KBM-7 (cell line): ENCODE measurements around the gene ATXN3.

Experiments used
- DNase-seq: peaks from one replicate; pipeline ENCODE4 v3.0.0-alpha.2; 2015
- in situ Hi-C: fragments of 300-500 bp; cut with MboI; formaldehyde crosslinking; loops from 2 replicates; pipeline ENCODE4 v1.14.3; 2020; ENCODE audit warnings: low sequenced_read_pairs, low pct_unique_long_range_greater_than_20kb, mixed read lengths

The ATXN3 gene

GRCh38 chr14:92106143-92106926 is at the start of gene ATXN3:
ATXN3 (minus strand) TSS chr14:92106582; CDS start chr14:92106552, 30 bp downstream.
- peak; percentile 92 for DNase-seq
- in situ Hi-C loops, result no loop called here

GRCh38 chr14:92154283-92154942 is 48.0 kb upstream of the ATXN3 start:
- in situ Hi-C loops, result no loop called here
- DNase-seq, result no peak

DNA sequence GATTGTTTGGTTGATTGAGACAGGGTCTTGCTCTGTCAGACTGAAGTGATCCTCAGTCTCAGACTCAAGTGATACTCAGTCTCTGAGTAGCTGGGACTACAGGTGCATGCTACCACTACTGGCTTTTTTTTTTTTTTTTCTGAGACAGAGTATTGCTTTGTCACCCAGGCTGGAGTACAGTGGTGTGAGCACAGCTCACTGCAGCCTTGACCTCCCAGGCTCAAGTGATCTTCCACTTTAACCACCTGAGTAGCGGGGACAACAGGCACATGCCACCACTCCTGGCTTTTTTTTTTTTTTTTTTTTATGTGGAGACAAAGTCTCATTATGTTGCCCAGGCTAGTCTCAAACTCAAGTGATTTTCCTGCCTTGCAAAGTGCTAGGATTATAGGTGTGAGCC is 47.2 kb upstream of the ATXN3 start:
- no peak for DNase-seq
- in situ Hi-C loops, result no loop called here

- in situ Hi-C loops, result no loop called here
- DNase-seq, result no peak
These were observed 38.3 kb upstream of the ATXN3 start for GRCh38 chr14:92144708-92145107.

DNA sequence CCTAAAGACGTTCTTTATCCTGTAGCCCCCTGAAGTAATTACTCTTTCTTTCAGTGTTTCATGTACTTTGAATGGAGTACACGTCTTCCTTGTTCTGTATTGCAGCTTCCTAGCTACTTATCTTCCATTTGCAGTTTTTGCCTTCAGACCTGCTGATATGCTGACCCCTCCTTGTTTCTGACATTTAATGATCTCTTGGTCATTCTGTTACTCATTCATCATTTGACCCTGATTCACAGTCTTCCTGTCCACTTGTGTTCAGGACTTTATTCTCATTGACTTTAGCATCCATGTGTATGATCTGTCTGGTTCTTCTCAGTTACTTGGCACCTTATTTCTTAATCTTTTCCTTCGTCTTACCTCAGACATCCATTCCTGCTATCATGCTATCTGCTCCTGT is 37.6 kb upstream of the ATXN3 start:
- DNase-seq, result no peak
- in situ Hi-C loops, result no loop called here

DNA sequence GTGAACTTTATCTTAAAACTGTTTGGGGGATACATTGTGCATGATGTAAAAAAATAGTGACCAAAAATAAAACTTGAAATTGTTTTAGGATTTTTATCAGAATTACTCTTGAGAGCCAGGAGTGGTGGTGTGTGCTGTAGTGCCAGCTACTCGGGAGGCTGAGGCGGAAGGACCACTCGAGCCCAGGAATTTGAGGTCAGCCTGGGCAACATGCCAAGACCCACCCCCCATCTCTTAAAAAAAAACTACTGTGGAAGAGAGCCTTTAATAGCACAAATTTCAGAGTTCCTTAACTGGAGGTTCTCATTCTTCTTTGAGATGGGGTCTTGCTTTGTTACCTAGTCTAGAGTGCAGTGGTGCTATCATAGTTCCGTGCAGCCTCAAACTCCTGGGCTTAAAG is 36.9 kb upstream of the ATXN3 start:
- in situ Hi-C loops, result no loop called here
- DNase-seq, result no peak

- DNase-seq, result peak; percentile 46
- in situ Hi-C loops, result no loop called here
These were observed 28.9 kb upstream of the ATXN3 start for GRCh38 chr14:92135269-92135668.

DNA sequence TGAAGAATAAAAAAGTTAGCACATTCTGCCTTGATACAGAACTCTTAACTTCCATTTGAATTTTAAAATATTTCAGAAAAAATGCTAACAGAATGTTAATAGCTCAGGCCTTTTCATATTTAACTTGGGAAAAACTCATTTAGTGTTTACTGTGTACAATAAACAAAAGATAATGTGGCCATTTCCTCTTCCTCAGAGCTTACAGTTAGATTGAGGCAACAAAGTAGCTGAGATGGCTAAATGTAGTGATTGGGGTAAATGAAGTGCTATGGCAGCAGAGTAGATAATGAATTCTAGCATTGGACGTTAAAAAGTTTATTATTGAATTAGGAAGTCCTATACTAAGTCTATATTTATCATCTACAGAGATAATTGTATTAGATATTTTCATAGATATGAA is 28.1 kb upstream of the ATXN3 start:
- no peak for DNase-seq
- in situ Hi-C loops, result no loop called here

DNA sequence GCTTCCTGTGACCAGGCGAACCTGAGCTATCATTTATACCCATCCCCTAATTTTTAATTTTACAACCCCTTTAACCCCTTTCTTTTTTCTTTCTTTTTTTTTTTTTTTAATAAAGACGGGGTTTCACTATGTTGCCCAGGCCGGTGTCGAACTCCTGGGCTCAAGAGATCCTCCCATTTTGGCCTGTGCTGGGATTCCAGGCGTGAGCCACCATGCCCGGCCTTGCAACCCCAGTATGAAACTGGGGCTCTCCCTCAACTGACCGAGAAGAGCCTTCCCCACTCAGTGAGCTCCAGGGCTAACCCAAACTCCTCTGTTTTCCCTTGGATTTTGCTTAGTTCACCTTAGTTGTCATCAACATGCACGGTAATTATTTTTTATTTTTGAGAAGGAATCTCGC is 16.4 kb upstream of the ATXN3 start:
- in situ Hi-C loops, result no loop called here
- DNase-seq, result peak; percentile 11

DNA sequence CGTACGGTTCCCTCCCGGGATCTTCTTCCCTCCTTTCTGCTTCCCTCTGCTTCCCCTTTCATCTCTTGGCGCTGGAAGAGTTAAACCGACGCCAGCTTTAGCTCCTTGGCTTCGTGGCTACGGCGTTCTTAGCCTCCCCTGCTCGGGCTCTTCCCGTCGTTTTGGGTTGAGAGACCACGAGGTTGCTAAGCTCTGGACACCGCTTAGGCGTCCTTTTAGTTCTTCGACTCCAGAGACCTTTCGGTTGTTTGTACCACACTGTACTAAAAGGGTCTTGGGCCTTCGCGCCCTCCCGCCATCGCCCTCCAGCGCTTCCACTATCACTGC is 15.9 kb upstream of the ATXN3 start:
- DNase-seq, result no peak
- in situ Hi-C loops, result no loop called here

DNA sequence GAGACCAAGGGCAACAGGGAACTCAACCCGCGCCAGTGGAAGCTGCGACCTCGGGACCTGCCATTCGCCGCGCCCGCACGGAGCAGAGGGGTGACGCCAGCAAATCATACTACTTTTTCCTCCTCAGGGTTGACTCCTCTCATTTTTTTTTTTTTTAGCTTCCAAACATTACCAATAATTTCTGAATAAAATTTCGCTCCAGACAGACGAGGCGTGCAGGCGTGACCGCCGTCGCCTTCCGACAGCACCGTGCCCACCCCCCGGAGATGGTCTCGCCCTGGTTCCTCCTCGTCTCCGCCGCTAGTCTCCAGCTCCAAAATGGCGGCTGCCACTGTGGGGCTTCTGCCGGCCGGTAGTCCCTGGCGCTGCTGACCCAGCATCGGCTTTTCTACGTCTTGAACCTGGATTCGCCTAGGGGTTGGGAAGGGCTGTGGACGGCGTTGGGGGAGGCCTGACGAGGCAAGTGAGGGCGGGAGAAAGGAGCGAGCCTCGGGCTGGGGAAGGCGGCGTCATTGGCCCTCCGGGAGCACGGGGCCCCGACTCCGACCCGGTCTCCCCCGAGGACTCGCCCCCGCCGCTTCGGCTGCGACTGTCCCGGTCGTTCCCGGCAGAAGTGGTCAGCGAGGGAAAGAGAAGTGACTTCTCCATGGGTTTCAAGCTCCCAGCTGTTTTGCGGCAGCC is 15.4 kb upstream of the ATXN3 start, which contains the start of the genes CPSF2 and NDUFB1:
Gene CPSF2, plus strand, starts transcription at position 300 of the 681 bp plus-strand sequence. CDS start 9,016 bp downstream, outside the sequence.
Gene NDUFB1, minus strand, starts transcription at position 37 of the 681 bp plus-strand sequence. CDS start 4,069 bp downstream, outside the sequence.
- peak; percentile 87 for DNase-seq
- in situ Hi-C loops, result no loop called here

GRCh38 chr14:92121207-92121669 is 14.9 kb upstream of the ATXN3 start:
- DNase-seq, result no peak
- in situ Hi-C loops, result no loop called here

- in situ Hi-C loops, result no loop called here
- DNase-seq, result no peak
These were observed 3.1 kb upstream of the ATXN3 start for GRCh38 chr14:92109490-92109889.

- in situ Hi-C loops, result no loop called here
- no peak for DNase-seq
These were observed 2.2 kb upstream of the ATXN3 start for GRCh38 chr14:92108345-92109254.

GRCh38 chr14:92105893-92106142 is 564 bp downstream of the ATXN3 start:
- in situ Hi-C loops, result no loop called here
- peak; percentile 81 for DNase-seq

DNA sequence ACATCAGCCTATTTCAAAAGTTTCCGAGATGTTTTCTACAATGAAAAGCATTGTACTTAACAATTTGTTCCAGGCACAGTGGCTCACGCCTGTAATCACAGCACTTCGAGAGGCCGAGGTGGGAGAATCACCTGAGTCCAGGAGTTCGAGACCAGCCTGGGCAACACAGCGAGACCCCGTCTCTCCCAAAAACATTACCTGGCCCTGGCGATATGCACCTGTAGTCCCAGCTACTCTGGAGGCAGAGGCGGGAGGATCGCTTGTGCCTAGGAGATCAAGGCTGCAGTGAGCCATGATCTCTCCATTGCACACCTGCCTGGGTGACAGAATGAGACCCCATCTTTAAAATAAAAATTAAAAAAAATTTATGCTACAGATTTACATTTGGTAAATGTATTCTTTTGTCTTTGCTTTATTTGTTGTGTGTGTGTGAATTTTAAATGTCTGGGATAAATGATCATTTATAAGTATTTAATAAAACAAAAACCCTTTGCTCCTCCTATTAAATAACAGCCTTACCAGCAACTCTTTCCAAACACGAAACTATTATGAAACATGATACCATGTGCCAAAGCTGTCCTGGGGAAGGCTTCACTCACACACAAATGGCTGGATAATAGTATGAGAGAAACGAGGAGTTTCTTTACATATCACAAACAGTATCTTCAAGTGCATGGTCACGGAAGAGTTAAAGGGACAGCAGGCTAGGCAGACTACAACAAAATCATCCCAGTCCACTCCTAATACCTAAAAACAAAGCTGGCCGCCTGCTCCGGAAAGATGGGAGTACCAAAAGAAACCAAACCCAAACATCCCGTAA is 1.1 kb downstream of the ATXN3 start:
- in situ Hi-C loops, result no loop called here
- no peak for DNase-seq

- in situ Hi-C loops, result no loop called here
- peak; percentile 47 for DNase-seq
These were observed 2.9 kb downstream of the ATXN3 start for GRCh38 chr14:92103363-92103989.

- in situ Hi-C loops, result no loop called here
These were observed 6.6 kb downstream of the ATXN3 start for GRCh38 chr14:92099802-92100201.

More at GRCh38 chr14:92099802-92100201, 6.6 kb downstream of the ATXN3 start:
- DNase-seq, result no peak
